Esophagus squamous epithelium (tissue), 5 donors: Measurements from ENCODE around the gene CCDC200. TPM values are rescaled to one million over a fixed set of nuclear protein-coding genes. Genes with fewer than 3 reads are reported as not detected.

ENCODE experiments used
- DNase-seq: peaks from one replicate; lab custom pipeline; 2025; lab: John Stamatoyannopoulos, UW
- H3K27ac ChIP-seq, 4 donors: fragments of 200-600 bp; sonication (generic); one replicate each; pipeline ENCODE4 v1.5.1; 2016 to 2019; ENCODE audit warnings: mild to moderate bottlenecking in 1 of 4
- H3K27me3 ChIP-seq, 4 donors: fragments of 200-600 bp; sonication (generic); 1 replicate in 3 of 4; 2 replicates in 1 of 4; pipeline versions ENCODE4 v1.5.1 to v1.6.0; 2017 to 2021; ENCODE audit warnings: antibody characterized with exemption in 1 of 4
- H3K36me3 ChIP-seq, 3 donors: fragments of 200-600 bp; sonication (generic); one replicate each; pipeline ENCODE4 v1.5.1; 2016 to 2019
- H3K4me1 ChIP-seq, 3 donors: fragments of 200-600 bp; sonication (generic); one replicate each; pipeline ENCODE4 v1.5.1; 2017 to 2019
- H3K4me3 ChIP-seq, 4 donors: fragments of 200-600 bp; sonication (generic); 1 replicate in 3 of 4; 2 replicates in 1 of 4; pipeline ENCODE4 v1.5.1; 2016 to 2019; ENCODE audit warnings: mild to moderate bottlenecking in 2 of 4, moderate library complexity in 1 of 4
- H3K9me3 ChIP-seq, 3 donors: fragments of 200-600 bp; sonication (generic); one replicate each; pipeline ENCODE4 v1.5.1; 2016 to 2019
- CTCF ChIP-seq, 6 experiments: fragments of 450-650 bp in 4 of 6; fragments of 200-600 bp in 2 of 6; sonication (generic) in 2 of 6; IDR thresholded peaks; one replicate each; pipeline ENCODE4 v1.5.1; 2016 to 2019; ENCODE audit warnings: antibody characterized with exemption in 6 of 6, mild to moderate bottlenecking in 4 of 6, moderate library complexity in 4 of 6
- POLR2A ChIP-seq, 4 donors: fragments of 450-650 bp; IDR thresholded peaks; one replicate each; pipeline ENCODE4 v1.6.1; 2017; ENCODE audit warnings: antibody characterized with exemption in 4 of 4, mild to moderate bottlenecking in 4 of 4, moderate library complexity in 3 of 4
- WGBS, 2 donors: methylation state at CpG; one replicate each; pipeline ENCODE4 v1.1.5; 2018; 5-methylcytosine and 5-hydroxymethylcytosine counted together
- intact Hi-C: fragments of 100-400 bp; cut with DNase I; formaldehyde crosslinking; loops from one replicate; pipeline ENCODE4 v1.15.0; 2022
- total RNA-seq, 4 donors: library from RNA; depleted of rRNA; stranded (reverse); fragments of >200 nt; gene quantifications; one replicate each; pipeline ENCODE4 v1.1.0, GENCODE V29; 2016
- donor health status: DM: yes; HTN: yes; CAD: no.

Gene CCDC200
- total RNA-seq, 4 donors from 2014 or later: not detected

GRCh38 chr17:43217614-43218087 is 10.8 kb downstream of the CCDC200 start:
- no peak for TF ChIP-seq CTCF (IDR thresholded peaks at IDR 0.05)
- TF ChIP-seq POLR2A (IDR thresholded peaks at IDR 0.05): no peak
- no peaks in the 10 kb centered on the region for H3K9me3 ChIP-seq

GRCh38 chr17:43216762-43217613 is 11.4 kb downstream of the CCDC200 start:
- Histone ChIP-seq H3K36me3 (peaks cover 0 to 36% (median 0%) of the 10 kb centered on the region in 3 donors), H3K9me3 (no peaks in the 10 kb centered on the region), H3K27me3 (no peaks in the 10 kb centered on the region), H3K4me1 (peaks cover 12 to 17% (median 16%) of the 10 kb centered on the region in 3 donors), H3K4me3 (no peak overlapping the region), H3K27ac (no peak overlapping the region)
- intact Hi-C loops: no loop called here
- WGBS, 2 donors: 88 to 91% methylated on average over 3 to 4 of the region's 4 CpGs
- TF ChIP-seq POLR2A (IDR thresholded peaks at IDR 0.05): no peak
- no peak for TF ChIP-seq CTCF (IDR thresholded peaks at IDR 0.05)
- DNase-seq: no peak

More at GRCh38 chr17:43217614-43218087, 10.8 kb downstream of the CCDC200 start:
- no peak for DNase-seq
- Histone ChIP-seq H3K27ac (no peak overlapping the region), H3K4me1 (peaks cover 6 to 11% (median 9%) of the 10 kb centered on the region in 3 donors), H3K27me3 (no peaks in the 10 kb centered on the region), H3K36me3 (peaks cover 0 to 36% (median 0%) of the 10 kb centered on the region in 3 donors), H3K4me3 (no peak overlapping the region)
- intact Hi-C loops: no loop called here
- 88% methylated on average over 2 of the region's 2 CpGs; no CpG with 5 or more reads in 1 of the 2 donors for WGBS, 2 donors

- DNase-seq: no peak
- WGBS, 2 donors: 68 to 84% methylated on average over 3 to 4 of the region's 4 CpGs
- intact Hi-C loops: no loop called here
These were observed 12.1 kb downstream of the CCDC200 start for GRCh38 chr17:43216369-43216761.

DNA sequence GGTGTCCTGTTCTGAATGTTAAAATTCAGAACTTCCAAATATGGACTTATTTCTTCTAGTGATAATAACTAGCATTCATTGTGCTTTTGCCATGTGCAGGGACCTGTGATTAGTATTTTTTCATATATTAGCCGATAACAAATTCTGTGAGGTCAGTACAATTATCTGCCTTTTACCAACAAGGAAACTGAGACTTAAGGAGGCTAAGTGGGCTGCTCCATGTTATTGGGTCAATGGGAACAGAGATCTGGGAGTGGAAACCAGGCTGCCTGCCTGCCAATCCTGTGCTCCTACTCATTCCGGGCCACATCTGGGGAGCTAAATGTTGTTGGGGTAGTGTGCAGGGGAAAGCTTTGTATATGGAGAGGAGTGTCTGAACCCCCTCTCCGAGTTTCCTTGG is 13.1 kb downstream of the CCDC200 start:
- H3K36me3 ChIP-seq: peaks cover 0 to 36% (median 0%) of the 10 kb centered on the region in 3 donors
- no peak overlapping the region for H3K4me3 ChIP-seq
- 89% methylated on average over 3 of the region's 3 CpGs for whole genome bisulfite sequencing, 2 donors
- no peak overlapping the region for H3K27ac ChIP-seq
- no peaks in the 10 kb centered on the region for H3K27me3 ChIP-seq
- peaks cover 14 to 34% (median 20%) of the 10 kb centered on the region in 3 donors for H3K4me1 ChIP-seq
- intact Hi-C loops: no loop called here
- TF ChIP-seq CTCF (IDR thresholded peaks at IDR 0.05) (no peak), POLR2A (IDR thresholded peaks at IDR 0.05) (no peak)
- no peaks in the 10 kb centered on the region for H3K9me3 ChIP-seq
- no peak for DNase-seq

More at GRCh38 chr17:43216369-43216761, 12.1 kb downstream of the CCDC200 start:
- no peaks in the 10 kb centered on the region for H3K27me3 ChIP-seq
- H3K36me3 ChIP-seq: peaks cover 0 to 36% (median 0%) of the 10 kb centered on the region in 3 donors
- H3K27ac ChIP-seq: no peak overlapping the region
- TF ChIP-seq CTCF (IDR thresholded peaks at IDR 0.05) (no peak), POLR2A (IDR thresholded peaks at IDR 0.05) (no peak)
- peaks cover 14 to 24% (median 17%) of the 10 kb centered on the region in 3 donors for H3K4me1 ChIP-seq
- no peaks in the 10 kb centered on the region for H3K9me3 ChIP-seq
- H3K4me3 ChIP-seq: no peak overlapping the region

- Histone ChIP-seq H3K27me3 (no peaks in the 10 kb centered on the region), H3K27ac (no peak overlapping the region), H3K36me3 (peaks cover 0 to 53% (median 3%) of the 10 kb centered on the region in 3 donors), H3K4me1 (peaks cover 14 to 34% (median 20%) of the 10 kb centered on the region in 3 donors), H3K9me3 (no peaks in the 10 kb centered on the region), H3K4me3 (no peak overlapping the region)
- no peak for TF ChIP-seq POLR2A (IDR thresholded peaks at IDR 0.05)
- TF ChIP-seq CTCF (IDR thresholded peaks at IDR 0.05): no peak
- no peak for DNase-seq
- 92 to 100% methylated on average over 2 of the region's 2 CpGs for WGBS, 2 donors
- intact Hi-C loops: no loop called here
These were observed 14.9 kb downstream of the CCDC200 start for GRCh38 chr17:43213545-43213944.
